Naive thymus-derived CD4-positive, alpha-beta T cell (primary cell): Measurements from ENCODE around the gene NKX6-2. TPM values are rescaled to one million over a fixed set of nuclear protein-coding genes. Genes with fewer than 3 reads are reported as not detected.
"Not testable (repeated sequence)": the region's sequence is repeated elsewhere in the genome, so short reads cannot be mapped to it uniquely, and the experiment has no call there.

Source experiments
- ATAC-seq: fragments of 150-1000 bp; cut with Tn5 transposase; 2 replicates; pipeline ENCODE4 v1.10.0; 2021; ENCODE audit warnings: mild to moderate bottlenecking, moderate library complexity
- CTCF ChIA-PET: fragments of 350-600 bp; sonication (Branson Sonifier 250); formaldehyde crosslinking; loops from one replicate; lab custom pipeline; 2021; ENCODE audit warnings: antibody characterized with exemption; lab: Charles Lee
- POLR2A ChIA-PET: fragments of 350-600 bp; sonication (Branson Sonifier 250); formaldehyde crosslinking; loops from one replicate; lab custom pipeline; 2021; ENCODE audit warnings: antibody characterized with exemption, inconsistent platforms; lab: Charles Lee
- DNase-seq, 9 donors: peaks; one replicate each; pipeline versions ENCODE4 v3.0.0 to v3.0.0-alpha.2; 2020 to 2022; ENCODE audit warnings: mixed read lengths in 1 of 9
- H3K27ac ChIP-seq: one replicate; pipeline ENCODE4 v1.7.0; 2013; ENCODE audit warnings: mild to moderate bottlenecking, low read depth, low read length, moderate library complexity
- H3K27me3 ChIP-seq, 2 donors: one replicate each; pipeline ENCODE4 v1.7.0; 2013; ENCODE audit warnings: low read length in 2 of 2, mild to moderate bottlenecking in 2 of 2, moderate library complexity in 2 of 2; ENCODE audit not compliant: control insufficient read depth in 2 of 2, insufficient read depth in 2 of 2
- H3K36me3 ChIP-seq, 3 experiments: 1 replicate in 2 of 3; 2 replicates in 1 of 3; pipeline ENCODE4 v1.7.0; 2013; ENCODE audit warnings: low read length in 3 of 3, mild to moderate bottlenecking in 3 of 3, moderate library complexity in 1 of 3; ENCODE audit not compliant: insufficient read depth in 3 of 3, control insufficient read depth in 2 of 3
- H3K4me1 ChIP-seq, 2 donors: one replicate each; pipeline ENCODE4 v1.7.0; 2013; ENCODE audit warnings: low read length in 2 of 2, mild to moderate bottlenecking in 2 of 2, moderate library complexity in 1 of 2; ENCODE audit not compliant: control insufficient read depth in 2 of 2, insufficient read depth in 2 of 2
- H3K4me3 ChIP-seq: 2 replicates; pipeline ENCODE4 v1.7.0; 2013; ENCODE audit warnings: mild to moderate bottlenecking, low read length
- H3K9me3 ChIP-seq, 3 experiments: 1 replicate in 2 of 3; 2 replicates in 1 of 3; pipeline ENCODE4 v1.7.0; 2013; ENCODE audit warnings: low read length in 3 of 3; ENCODE audit not compliant: control insufficient read depth in 2 of 3
- H3K27ac Mint-ChIP-seq, 9 donors: one replicate each; pipeline ENCODE4 v1.8.0; 2020 to 2022; ENCODE audit warnings: mixed read lengths in 9 of 9, mild to moderate bottlenecking in 8 of 9, moderate library complexity in 5 of 9, inconsistent platforms in 2 of 9
- H3K27me3 Mint-ChIP-seq, 5 donors: one replicate each; pipeline ENCODE4 v1.8.0; 2021 to 2022; ENCODE audit warnings: mixed read lengths in 5 of 5, mild to moderate bottlenecking in 1 of 5
- H3K36me3 Mint-ChIP-seq, 5 donors: one replicate each; pipeline ENCODE4 v1.8.0; 2020 to 2022; ENCODE audit warnings: mixed read lengths in 5 of 5, mild to moderate bottlenecking in 3 of 5, inconsistent platforms in 1 of 5
- H3K4me1 Mint-ChIP-seq, 7 donors: one replicate each; pipeline ENCODE4 v1.8.0; 2020 to 2022; ENCODE audit warnings: mixed read lengths in 7 of 7, mild to moderate bottlenecking in 3 of 7, inconsistent platforms in 1 of 7
- H3K4me3 Mint-ChIP-seq, 10 donors: one replicate each; pipeline ENCODE4 v1.8.0; 2020 to 2022; ENCODE audit warnings: mild to moderate bottlenecking in 10 of 10, mixed read lengths in 10 of 10, moderate library complexity in 6 of 10, inconsistent platforms in 2 of 10
- H3K9me3 Mint-ChIP-seq, 11 donors: one replicate each; pipeline ENCODE4 v1.8.0; 2020 to 2022; ENCODE audit warnings: mixed read lengths in 11 of 11, mild to moderate bottlenecking in 4 of 11, inconsistent platforms in 1 of 11, moderate library complexity in 1 of 11
- intact Hi-C, 2 donors: fragments of 100-400 bp; cut with micrococcal nuclease; formaldehyde crosslinking; loops; one replicate each; pipeline ENCODE4 v1.15.1; 2023
- polyA plus RNA-seq, 2 donors: library from polyadenylated mRNA; unstranded; fragments of 300-500 nt; fragmentation: Illumina TruSeq; gene quantifications; one replicate each; pipeline ENCODE4 v1.2.3, GENCODE V29; 2021
- total RNA-seq, 6 experiments: library from RNA in 5 of 6; stranded (reverse) in 5 of 6; gene quantifications; 1 replicate in 5 of 6; 2 replicates in 1 of 6; pipeline ENCODE4 v1.2.3 and lab custom pipeline; 2021 to 2026

The NKX6-2 gene
- total and polyA plus RNA-seq, 7 experiments from 2014 or later = 0.80 TPM; not detected in 6

DNA sequence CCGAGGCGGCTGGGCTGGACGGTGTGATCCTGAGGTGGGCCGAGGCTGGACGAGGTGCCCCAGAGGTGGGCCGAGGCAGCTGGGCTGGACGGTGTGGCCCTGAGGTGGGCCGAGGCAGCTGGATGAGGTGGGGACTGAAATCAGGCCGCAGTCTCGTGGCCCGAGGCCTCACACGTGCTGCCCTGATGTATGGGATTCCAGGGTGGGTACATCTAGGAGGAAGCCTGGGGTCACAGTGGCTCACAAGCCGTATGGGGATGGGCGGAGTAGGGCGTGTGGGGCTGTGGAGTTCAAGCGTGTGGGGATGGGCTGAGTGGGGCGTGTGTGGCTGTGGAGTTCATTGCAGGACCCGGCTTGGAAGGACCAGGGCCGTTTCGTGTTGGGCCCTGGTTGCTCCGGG lies 12.5 kb upstream of the NKX6-2 start:
- H3K9me3 ChIP-seq = peaks cover 0 to 4% (median 0%) of the 10 kb centered on the region in 3 experiments
- Mint-ChIP-seq H3K27ac (no peak overlapping the region), H3K27me3 (peaks cover 0 to 4% (median 0%) of the 10 kb centered on the region in 5 donors), H3K4me1 (no peaks in the 10 kb centered on the region), H3K36me3 (no peaks in the 10 kb centered on the region), H3K9me3 (peaks cover 0 to 2% (median 0%) of the 10 kb centered on the region in 11 donors), H3K4me3 (peak overlapping the region in 1 of 10 donors; percentile 16)
- intact Hi-C loops = loop anchor here in 1 of 2 donors (10.0 kb wide), 1 partner anchor 144 kb away; no protein-coding TSS in a partner anchor
- no peak overlapping the region for H3K4me3 ChIP-seq
- ATAC-seq = no peak
- ChIA-PET CTCF (no interaction called here), POLR2A (no interaction called here)
- H3K4me1 ChIP-seq = no peaks in the 10 kb centered on the region
- no peaks in the 10 kb centered on the region for H3K36me3 ChIP-seq
- H3K27ac ChIP-seq = no peak overlapping the region
- H3K27me3 ChIP-seq = no peaks in the 10 kb centered on the region
- no peak for DNase-seq

- H3K9me3 Mint-ChIP-seq, H3K27ac Mint-ChIP-seq, H3K27ac ChIP-seq, H3K36me3 ChIP-seq, CTCF ChIA-PET, H3K4me1 ChIP-seq, DNase-seq, H3K4me3 Mint-ChIP-seq, H3K27me3 Mint-ChIP-seq, H3K27me3 ChIP-seq, H3K36me3 Mint-ChIP-seq, ATAC-seq, POLR2A ChIA-PET, H3K4me1 Mint-ChIP-seq, H3K9me3 ChIP-seq, H3K4me3 ChIP-seq: not testable (repeated sequence)
- intact Hi-C loops = loop anchor here in 1 of 2 donors (10.0 kb wide), 1 partner anchor 143 kb away; no protein-coding TSS in a partner anchor
Observed at GRCh38 chr10:132797986-132798385, 12.0 kb upstream of the NKX6-2 start.

GRCh38 chr10:132796846-132797245 lies 10.9 kb upstream of the NKX6-2 start:
- ChIA-PET CTCF (no interaction called here), POLR2A (no interaction called here)
- no peaks in the 10 kb centered on the region for H3K4me1 Mint-ChIP-seq
- H3K27me3 Mint-ChIP-seq = peaks cover 0 to 7% (median 0%) of the 10 kb centered on the region in 5 donors
- no peak overlapping the region for H3K4me3 ChIP-seq
- H3K27ac ChIP-seq = no peak overlapping the region
- no peak overlapping the region for H3K27ac Mint-ChIP-seq
- peaks cover 0 to under 1% (median 0%) of the 10 kb centered on the region in 3 experiments for H3K9me3 ChIP-seq
- no peak for ATAC-seq
- no peaks in the 10 kb centered on the region for H3K27me3 ChIP-seq
- peaks cover 0 to 2% (median 0%) of the 10 kb centered on the region in 11 donors for H3K9me3 Mint-ChIP-seq
- intact Hi-C loops = loop anchor here in 1 of 2 donors (10.0 kb wide), 1 partner anchor 142 kb away; no protein-coding TSS in a partner anchor
- H3K36me3 ChIP-seq = no peaks in the 10 kb centered on the region
- no peaks in the 10 kb centered on the region for H3K4me1 ChIP-seq
- H3K36me3 Mint-ChIP-seq = no peaks in the 10 kb centered on the region
- DNase-seq = no peak
- H3K4me3 Mint-ChIP-seq = no peak overlapping the region

DNA sequence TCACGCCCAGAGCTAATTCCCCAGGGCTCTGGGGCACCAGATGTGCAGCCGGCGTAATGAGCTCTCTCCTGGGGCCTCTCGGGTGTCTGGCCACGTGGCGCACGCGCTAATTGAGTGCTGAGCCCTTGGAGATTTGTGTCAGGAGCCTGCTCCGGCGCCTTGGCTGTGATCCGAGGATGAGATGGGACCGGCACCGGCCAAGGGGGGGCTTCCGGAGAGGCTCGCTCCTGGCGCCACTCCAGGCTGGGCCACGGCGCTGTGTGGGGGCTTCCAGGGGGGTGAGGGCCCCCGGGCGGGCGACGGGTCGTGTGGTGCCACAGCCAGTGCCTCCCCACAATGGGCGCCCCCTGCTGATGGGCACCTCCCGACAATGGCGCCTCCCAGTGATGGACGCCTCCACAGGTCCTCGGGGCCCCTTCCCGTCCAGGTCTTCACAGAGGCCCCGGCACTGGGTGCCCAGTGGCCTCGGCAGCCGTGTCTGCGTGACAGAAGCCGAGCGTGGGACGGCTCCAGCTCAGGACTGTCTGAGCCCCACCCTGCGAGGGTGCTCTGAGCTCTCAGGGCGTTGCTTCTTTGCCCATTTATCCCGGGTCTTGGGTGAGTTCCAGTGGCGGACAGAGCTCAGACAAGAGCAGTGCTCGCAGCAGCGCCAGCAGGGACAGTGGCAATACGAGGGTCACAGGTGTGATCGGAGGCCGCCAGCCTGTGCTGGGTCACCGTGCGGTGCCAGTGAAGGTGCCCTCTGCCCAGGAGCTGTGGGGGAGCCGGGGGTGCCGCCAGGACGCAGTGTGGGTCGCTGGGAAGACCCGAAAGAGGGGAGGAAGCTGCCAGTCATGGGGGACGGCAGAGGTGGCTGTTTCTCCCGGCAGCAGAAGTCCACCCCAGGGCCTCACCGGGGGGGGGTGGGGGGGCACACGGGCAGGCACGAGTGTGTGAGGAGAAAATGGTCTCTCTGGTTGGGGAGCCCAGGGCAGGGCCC lies 8.2 kb upstream of the NKX6-2 start:
- Histone ChIP-seq H3K4me1 (no peaks in the 10 kb centered on the region), H3K9me3 (no peaks in the 10 kb centered on the region), H3K27ac (no peak overlapping the region), H3K4me3 (no peak overlapping the region), H3K36me3 (no peaks in the 10 kb centered on the region), H3K27me3 (peaks cover 0 to 3% of the 10 kb centered on the region in 2 donors)
- DNase-seq (no peak), ATAC-seq (no peak)
- Mint-ChIP-seq H3K27ac (no peak overlapping the region), H3K4me1 (no peaks in the 10 kb centered on the region), H3K9me3 (peaks cover 0 to 3% (median 0%) of the 10 kb centered on the region in 11 donors), H3K4me3 (no peak overlapping the region), H3K36me3 (no peaks in the 10 kb centered on the region), H3K27me3 (peaks cover 0 to 8% (median 5%) of the 10 kb centered on the region in 5 donors)
- ChIA-PET CTCF (interaction anchor here (0.6 kb wide), 1 partner anchor 661 kb away, joined by 3 read pairs; no protein-coding TSS in a partner anchor), POLR2A (no interaction called here)
- intact Hi-C loops = loop anchor here in 1 of 2 donors (10.0 kb wide), 1 partner anchor 139 kb away; no protein-coding TSS in a partner anchor

DNA sequence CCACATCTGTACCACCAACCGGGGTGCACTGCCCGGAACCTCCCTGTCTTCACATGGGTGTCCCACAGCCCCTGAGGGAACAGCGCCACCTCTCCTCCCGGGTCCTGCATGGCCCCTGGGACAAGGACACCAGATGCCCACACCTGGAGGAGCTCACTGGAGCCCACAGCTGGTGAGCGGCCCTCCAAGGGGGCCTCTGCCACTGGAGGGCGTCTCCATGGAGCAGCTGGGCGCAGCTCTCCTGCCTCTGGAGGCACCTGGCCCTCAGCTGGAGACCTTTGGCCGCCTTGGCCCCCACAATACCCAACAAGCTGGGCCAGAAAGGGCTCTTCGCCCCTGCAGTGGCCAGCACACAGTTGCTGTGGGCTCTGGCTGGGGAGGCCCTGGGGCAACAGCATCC lies 7.3 kb upstream of the NKX6-2 start:
- Histone ChIP-seq H3K27ac (no peak overlapping the region), H3K27me3 (peaks cover 0 to 3% of the 10 kb centered on the region in 2 donors), H3K4me1 (no peaks in the 10 kb centered on the region), H3K9me3 (no peaks in the 10 kb centered on the region), H3K36me3 (no peaks in the 10 kb centered on the region), H3K4me3 (no peak overlapping the region)
- Mint-ChIP-seq H3K36me3 (no peaks in the 10 kb centered on the region), H3K4me1 (no peaks in the 10 kb centered on the region), H3K27me3 (peaks cover 0 to 12% (median 5%) of the 10 kb centered on the region in 5 donors), H3K4me3 (no peak overlapping the region), H3K27ac (no peak overlapping the region), H3K9me3 (peaks cover 0 to 3% (median 0%) of the 10 kb centered on the region in 11 donors)
- CTCF ChIA-PET = no interaction called here
- POLR2A ChIA-PET = no interaction called here
- ATAC-seq (no peak), DNase-seq (no peak)
- intact Hi-C loops = loop anchor here in 1 of 2 donors (10.0 kb wide), 1 partner anchor 138 kb away; no protein-coding TSS in a partner anchor

GRCh38 chr10:132792796-132793195 lies 6.8 kb upstream of the NKX6-2 start:
- intact Hi-C loops = loop anchor here in 1 of 2 donors (10.0 kb wide), 1 partner anchor 138 kb away; no protein-coding TSS in a partner anchor
- H3K36me3 Mint-ChIP-seq = no peaks in the 10 kb centered on the region
- no peak overlapping the region for H3K27ac ChIP-seq

More at GRCh38 chr10:132792796-132793195, 6.8 kb upstream of the NKX6-2 start:
- Histone ChIP-seq H3K4me1 (no peaks in the 10 kb centered on the region), H3K27me3 (peaks cover 0 to 3% of the 10 kb centered on the region in 2 donors), H3K4me3 (no peak overlapping the region), H3K9me3 (no peaks in the 10 kb centered on the region), H3K36me3 (no peaks in the 10 kb centered on the region)
- no peak overlapping the region for H3K4me3 Mint-ChIP-seq
- ATAC-seq (no peak), DNase-seq (no peak)
- ChIA-PET CTCF (no interaction called here), POLR2A (no interaction called here)
- H3K27ac Mint-ChIP-seq = no peak overlapping the region
- peaks cover 0 to 12% (median 5%) of the 10 kb centered on the region in 5 donors for H3K27me3 Mint-ChIP-seq
- H3K4me1 Mint-ChIP-seq = no peaks in the 10 kb centered on the region
- H3K9me3 Mint-ChIP-seq = peaks cover 0 to 3% (median 0%) of the 10 kb centered on the region in 11 donors
